ENCODE results near the gene SEZ6.

SEZ6 gene, protein sequence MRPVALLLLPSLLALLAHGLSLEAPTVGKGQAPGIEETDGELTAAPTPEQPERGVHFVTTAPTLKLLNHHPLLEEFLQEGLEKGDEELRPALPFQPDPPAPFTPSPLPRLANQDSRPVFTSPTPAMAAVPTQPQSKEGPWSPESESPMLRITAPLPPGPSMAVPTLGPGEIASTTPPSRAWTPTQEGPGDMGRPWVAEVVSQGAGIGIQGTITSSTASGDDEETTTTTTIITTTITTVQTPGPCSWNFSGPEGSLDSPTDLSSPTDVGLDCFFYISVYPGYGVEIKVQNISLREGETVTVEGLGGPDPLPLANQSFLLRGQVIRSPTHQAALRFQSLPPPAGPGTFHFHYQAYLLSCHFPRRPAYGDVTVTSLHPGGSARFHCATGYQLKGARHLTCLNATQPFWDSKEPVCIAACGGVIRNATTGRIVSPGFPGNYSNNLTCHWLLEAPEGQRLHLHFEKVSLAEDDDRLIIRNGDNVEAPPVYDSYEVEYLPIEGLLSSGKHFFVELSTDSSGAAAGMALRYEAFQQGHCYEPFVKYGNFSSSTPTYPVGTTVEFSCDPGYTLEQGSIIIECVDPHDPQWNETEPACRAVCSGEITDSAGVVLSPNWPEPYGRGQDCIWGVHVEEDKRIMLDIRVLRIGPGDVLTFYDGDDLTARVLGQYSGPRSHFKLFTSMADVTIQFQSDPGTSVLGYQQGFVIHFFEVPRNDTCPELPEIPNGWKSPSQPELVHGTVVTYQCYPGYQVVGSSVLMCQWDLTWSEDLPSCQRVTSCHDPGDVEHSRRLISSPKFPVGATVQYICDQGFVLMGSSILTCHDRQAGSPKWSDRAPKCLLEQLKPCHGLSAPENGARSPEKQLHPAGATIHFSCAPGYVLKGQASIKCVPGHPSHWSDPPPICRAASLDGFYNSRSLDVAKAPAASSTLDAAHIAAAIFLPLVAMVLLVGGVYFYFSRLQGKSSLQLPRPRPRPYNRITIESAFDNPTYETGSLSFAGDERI

DNA sequence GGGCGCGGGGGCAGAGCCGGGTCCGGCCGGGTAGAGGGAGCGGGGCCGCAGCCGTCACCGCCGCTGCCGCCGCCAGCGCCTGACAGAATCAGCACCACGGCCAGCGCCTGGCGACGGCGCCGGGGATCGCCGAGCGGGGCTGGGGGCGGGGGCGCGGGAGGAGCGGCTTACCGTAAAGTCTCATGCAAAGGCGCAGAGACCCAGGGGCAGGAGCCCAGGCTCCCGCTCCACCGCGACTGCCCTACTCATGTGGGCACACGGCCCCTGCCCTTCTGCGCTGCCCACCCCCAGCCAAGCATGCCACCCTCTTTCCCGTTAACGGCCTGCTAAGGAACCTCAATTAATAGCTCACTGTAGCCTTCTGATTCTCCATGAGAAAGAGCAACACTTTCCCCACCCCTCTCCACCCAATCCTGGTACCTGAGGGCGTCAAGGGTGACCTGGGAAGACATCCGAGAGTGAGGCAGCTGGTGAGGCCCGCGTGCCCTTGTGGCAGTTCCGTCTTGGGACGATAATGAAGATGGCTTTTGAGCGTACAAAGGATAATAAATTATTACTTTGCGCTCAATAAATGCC lies at the start of gene SEZ6:
Gene SEZ6 (minus strand): TSS at position 98 of the 576 bp plus-strand sequence. CDS start 164 bp downstream, outside the sequence.
- Histone ChIP-seq H3K36me3 (ENCODE audit: control insufficient read depth in 2 of 2, insufficient read depth in 2 of 2, low read length in 2 of 2) (no peaks in the 10 kb centered on the region), H3K4me1 (ENCODE audit: control insufficient read depth, insufficient read depth, low read length) (peaks cover 6% of the 10 kb centered on the region), H3K9ac (ENCODE audit: low read length in 2 of 2) (no peak within 1 kb of the TSS), H3K27ac (ENCODE audit: low read length) (no peak within 1 kb of the TSS), H3K9me3 (ENCODE audit: control insufficient read depth in 2 of 2, low read length in 2 of 2) (no peaks in the 10 kb centered on the region), H3K4me3 (ENCODE audit: low read length in 2 of 2) (no peak within 1 kb of the TSS), H3K27me3 (ENCODE audit: control insufficient read depth in 1 of 2, insufficient read depth in 2 of 2, low read length in 2 of 2) (peaks cover 37% of the 10 kb centered on the region in 2 donors)

DNA sequence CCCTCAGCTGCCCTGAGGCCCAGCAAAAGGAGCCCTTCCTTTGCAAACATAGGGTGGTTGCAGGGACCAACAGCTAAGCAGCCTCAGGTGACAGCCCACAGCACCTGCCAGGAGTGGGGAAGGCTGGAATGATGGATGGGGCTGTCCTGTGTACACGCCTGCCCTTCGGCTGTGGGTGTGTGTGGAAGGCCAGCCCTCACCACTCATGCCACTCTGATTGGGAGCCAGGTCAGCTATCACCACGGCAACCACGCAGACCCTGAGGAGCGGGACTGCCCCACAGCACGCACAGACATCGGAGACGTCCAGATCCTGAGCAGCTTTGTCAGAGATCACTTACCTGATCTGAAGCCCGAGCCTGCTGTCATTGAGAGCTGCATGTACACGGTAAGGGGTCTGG lies 49.0 kb upstream of the SEZ6 start:
- H3K36me3 ChIP-seq (ENCODE audit: control insufficient read depth in 2 of 2, insufficient read depth in 2 of 2, low read length in 2 of 2): no peaks in the 10 kb centered on the region
- no peak overlapping the region for H3K4me3 ChIP-seq (ENCODE audit: low read length in 2 of 2)
- H3K9me3 ChIP-seq (ENCODE audit: control insufficient read depth in 2 of 2, low read length in 2 of 2): no peaks in the 10 kb centered on the region
- H3K4me1 ChIP-seq (ENCODE audit: control insufficient read depth, insufficient read depth, low read length): no peaks in the 10 kb centered on the region
- H3K9ac ChIP-seq (ENCODE audit: low read length in 2 of 2): no peak overlapping the region
- H3K27me3 ChIP-seq (ENCODE audit: control insufficient read depth in 1 of 2, insufficient read depth in 2 of 2, low read length in 2 of 2): no peaks in the 10 kb centered on the region
- H3K27ac ChIP-seq (ENCODE audit: low read length): no peak overlapping the region

DNA sequence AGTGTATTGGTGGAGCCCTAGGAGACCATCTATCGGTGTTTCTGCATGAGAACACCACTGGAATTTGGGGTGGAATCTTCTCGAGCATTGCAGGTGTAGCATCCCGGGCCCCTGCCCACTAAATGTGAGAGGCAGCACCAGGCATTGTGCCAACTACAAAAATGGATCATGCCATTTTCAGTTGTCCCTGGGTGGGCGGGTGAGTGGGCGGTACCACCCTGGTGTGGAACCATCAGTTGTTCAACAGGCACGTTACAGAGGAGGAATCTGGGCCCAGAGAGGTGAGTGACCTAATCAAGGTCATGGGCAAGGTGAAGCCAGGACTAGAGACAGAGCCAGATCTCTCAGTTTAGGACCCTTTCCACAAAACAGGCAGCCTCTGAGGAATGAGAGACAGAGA lies 45.9 kb upstream of the SEZ6 start:
- no peak overlapping the region for H3K4me3 ChIP-seq (ENCODE audit: low read length in 2 of 2)
- no peak overlapping the region for H3K27ac ChIP-seq (ENCODE audit: low read length)
- H3K9me3 ChIP-seq (ENCODE audit: control insufficient read depth in 2 of 2, low read length in 2 of 2): no peaks in the 10 kb centered on the region
- no peak overlapping the region for H3K9ac ChIP-seq (ENCODE audit: low read length in 2 of 2)
- H3K27me3 ChIP-seq (ENCODE audit: control insufficient read depth in 1 of 2, insufficient read depth in 2 of 2, low read length in 2 of 2): no peaks in the 10 kb centered on the region
- no peaks in the 10 kb centered on the region for H3K36me3 ChIP-seq (ENCODE audit: control insufficient read depth in 2 of 2, insufficient read depth in 2 of 2, low read length in 2 of 2)
- no peaks in the 10 kb centered on the region for H3K4me1 ChIP-seq (ENCODE audit: control insufficient read depth, insufficient read depth, low read length)

DNA sequence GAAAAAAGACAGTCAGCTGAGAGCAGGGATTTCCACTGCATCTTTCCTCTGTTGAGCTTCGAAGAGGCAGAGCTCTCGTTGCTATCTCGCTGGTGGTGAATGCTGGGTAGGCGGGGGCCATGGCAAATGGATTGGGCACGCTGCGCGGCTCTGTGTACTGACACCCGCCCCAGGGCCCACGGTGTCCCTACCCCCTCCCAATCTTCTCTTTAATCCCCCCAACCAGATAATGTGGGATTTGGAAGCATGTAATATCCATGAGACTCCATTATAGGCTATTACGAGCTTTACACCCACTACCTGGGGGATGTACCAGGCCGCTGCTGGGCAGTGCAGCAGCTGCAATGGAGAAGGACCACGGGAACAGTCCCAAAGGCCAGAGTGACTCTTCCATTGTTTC lies 45.4 kb upstream of the SEZ6 start:
- Histone ChIP-seq H3K4me3 (ENCODE audit: low read length in 2 of 2) (no peak overlapping the region), H3K9ac (ENCODE audit: low read length in 2 of 2) (no peak overlapping the region), H3K4me1 (ENCODE audit: control insufficient read depth, insufficient read depth, low read length) (no peaks in the 10 kb centered on the region), H3K36me3 (ENCODE audit: control insufficient read depth in 2 of 2, insufficient read depth in 2 of 2, low read length in 2 of 2) (no peaks in the 10 kb centered on the region), H3K27ac (ENCODE audit: low read length) (no peak overlapping the region), H3K9me3 (ENCODE audit: control insufficient read depth in 2 of 2, low read length in 2 of 2) (no peaks in the 10 kb centered on the region), H3K27me3 (ENCODE audit: control insufficient read depth in 1 of 2, insufficient read depth in 2 of 2, low read length in 2 of 2) (no peaks in the 10 kb centered on the region)

DNA sequence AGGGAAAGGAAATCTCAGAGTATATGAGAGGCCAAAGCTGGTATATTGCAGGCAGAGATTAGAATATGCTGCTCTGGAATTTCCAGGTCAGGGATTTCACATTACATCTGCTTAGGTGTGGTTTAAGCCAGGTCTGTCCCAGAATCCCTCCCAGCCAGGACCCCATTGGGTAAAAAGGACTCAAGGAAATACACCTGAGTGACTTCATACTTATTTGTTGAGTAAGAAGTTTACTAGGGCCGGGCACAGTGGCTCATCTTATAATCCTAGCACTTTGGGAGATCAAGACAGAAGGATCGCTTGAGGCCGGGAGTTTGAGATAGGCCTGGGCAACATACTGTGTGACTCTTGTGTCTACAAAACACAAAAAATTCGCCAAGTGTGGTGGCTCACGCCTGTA lies 44.3 kb upstream of the SEZ6 start:
- Histone ChIP-seq H3K27ac (ENCODE audit: low read length) (no peak overlapping the region), H3K27me3 (ENCODE audit: control insufficient read depth in 1 of 2, insufficient read depth in 2 of 2, low read length in 2 of 2) (no peaks in the 10 kb centered on the region), H3K9me3 (ENCODE audit: control insufficient read depth in 2 of 2, low read length in 2 of 2) (no peaks in the 10 kb centered on the region), H3K4me3 (ENCODE audit: low read length in 2 of 2) (no peak overlapping the region), H3K4me1 (ENCODE audit: control insufficient read depth, insufficient read depth, low read length) (no peaks in the 10 kb centered on the region), H3K36me3 (ENCODE audit: control insufficient read depth in 2 of 2, insufficient read depth in 2 of 2, low read length in 2 of 2) (no peaks in the 10 kb centered on the region), H3K9ac (ENCODE audit: low read length in 2 of 2) (no peak overlapping the region)

DNA sequence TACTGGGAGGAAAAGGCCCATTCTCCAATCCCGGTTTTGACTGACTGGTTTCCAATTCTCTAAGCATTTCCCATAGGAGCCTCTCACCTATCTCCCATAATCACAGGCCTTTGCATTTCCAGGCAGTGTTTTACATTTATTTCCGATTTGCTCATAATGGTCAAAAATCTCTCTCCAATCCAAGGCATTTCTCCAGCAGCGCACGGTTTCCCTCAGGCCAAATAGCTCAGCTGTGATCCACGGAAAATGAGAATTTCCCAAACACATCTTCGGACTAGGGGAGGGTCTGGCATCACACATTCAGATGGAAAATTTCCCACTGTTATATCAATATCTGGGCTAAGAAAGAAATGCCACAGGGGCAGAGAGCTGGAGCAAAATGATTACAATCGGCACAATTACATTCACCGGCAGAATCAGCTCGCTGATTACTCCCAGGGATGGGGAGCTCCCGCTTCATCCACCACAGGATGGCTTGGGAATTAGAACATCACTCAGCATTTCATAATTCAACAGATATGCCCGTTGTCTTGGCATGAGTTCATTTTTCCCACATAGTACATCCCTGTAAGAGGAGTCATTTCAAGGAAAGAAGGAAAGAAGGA lies 43.8 kb upstream of the SEZ6 start:
- H3K9me3 ChIP-seq (ENCODE audit: control insufficient read depth in 2 of 2, low read length in 2 of 2): no peaks in the 10 kb centered on the region
- H3K9ac ChIP-seq (ENCODE audit: low read length in 2 of 2): no peak overlapping the region
- no peak overlapping the region for H3K27ac ChIP-seq (ENCODE audit: low read length)
- no peaks in the 10 kb centered on the region for H3K27me3 ChIP-seq (ENCODE audit: control insufficient read depth in 1 of 2, insufficient read depth in 2 of 2, low read length in 2 of 2)
- no peaks in the 10 kb centered on the region for H3K36me3 ChIP-seq (ENCODE audit: control insufficient read depth in 2 of 2, insufficient read depth in 2 of 2, low read length in 2 of 2)
- H3K4me1 ChIP-seq (ENCODE audit: control insufficient read depth, insufficient read depth, low read length): no peaks in the 10 kb centered on the region
- H3K4me3 ChIP-seq (ENCODE audit: low read length in 2 of 2): no peak overlapping the region

DNA sequence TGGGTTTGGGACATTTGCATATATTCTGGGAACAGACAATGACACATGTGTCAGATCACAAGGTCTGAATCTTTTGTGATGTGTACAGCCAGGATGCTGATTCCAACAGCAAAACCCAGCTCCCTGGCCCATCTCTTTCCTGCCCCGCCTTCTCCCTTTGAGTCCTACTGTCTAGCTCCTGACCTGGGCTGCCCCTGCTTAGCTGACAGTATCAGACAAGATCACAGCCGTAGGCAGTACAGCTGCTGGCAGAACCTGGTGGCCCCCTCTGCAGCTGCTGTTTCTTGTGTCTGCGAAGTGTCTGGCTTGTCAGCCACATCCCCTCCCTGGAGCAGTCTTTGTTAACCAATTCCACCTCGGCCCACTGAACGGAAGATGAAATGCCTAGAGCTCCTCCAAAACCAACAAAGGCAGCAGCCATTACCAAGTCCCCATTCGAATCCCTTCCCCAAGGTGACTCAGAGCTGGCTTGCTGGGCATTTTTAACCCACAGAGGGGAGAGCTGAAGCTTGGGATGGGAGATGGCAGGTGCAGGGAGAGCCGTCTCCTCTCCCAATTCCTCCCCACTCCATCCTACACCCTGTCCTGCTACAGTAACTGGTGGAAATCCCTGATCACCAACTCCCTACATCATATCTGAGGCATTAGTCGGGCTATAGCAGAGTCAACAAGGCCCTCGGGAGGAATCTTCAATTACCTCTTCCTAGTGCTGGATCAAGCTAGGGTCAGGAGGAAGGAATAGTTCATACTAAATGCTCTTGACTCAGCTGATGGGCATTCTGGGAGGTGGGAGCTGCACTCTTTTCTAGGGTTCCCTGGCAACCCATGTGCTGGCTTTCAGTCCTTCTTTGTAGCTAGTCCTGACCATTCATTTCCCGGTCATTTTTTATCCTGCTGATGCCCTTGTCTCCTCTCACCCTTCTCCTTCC lies 42.9 kb upstream of the SEZ6 start:
- Histone ChIP-seq H3K4me3 (ENCODE audit: low read length in 2 of 2) (no peak overlapping the region), H3K9ac (ENCODE audit: low read length in 2 of 2) (no peak overlapping the region), H3K36me3 (ENCODE audit: control insufficient read depth in 2 of 2, insufficient read depth in 2 of 2, low read length in 2 of 2) (no peaks in the 10 kb centered on the region), H3K4me1 (ENCODE audit: control insufficient read depth, insufficient read depth, low read length) (no peaks in the 10 kb centered on the region), H3K27ac (ENCODE audit: low read length) (no peak overlapping the region), H3K27me3 (ENCODE audit: control insufficient read depth in 1 of 2, insufficient read depth in 2 of 2, low read length in 2 of 2) (no peaks in the 10 kb centered on the region), H3K9me3 (ENCODE audit: control insufficient read depth in 2 of 2, low read length in 2 of 2) (no peaks in the 10 kb centered on the region)

DNA sequence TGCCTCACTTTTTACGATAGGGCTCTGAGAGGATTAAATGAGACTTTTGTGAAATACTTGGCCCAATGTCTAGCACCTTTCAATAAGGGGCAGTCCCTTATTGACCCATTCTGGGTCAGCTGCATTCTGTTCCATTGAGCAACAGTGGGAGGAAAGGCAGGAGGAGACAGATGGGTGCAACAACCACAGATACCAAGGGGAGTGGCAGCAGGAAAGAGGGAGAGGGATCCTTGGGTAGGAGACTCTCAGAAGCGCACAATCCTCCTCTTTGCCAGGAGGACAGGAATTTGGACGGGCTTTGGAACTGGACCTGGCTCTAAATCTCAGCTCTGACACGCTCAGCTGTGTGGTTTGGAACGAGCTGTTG lies 40.6 kb upstream of the SEZ6 start:
- H3K36me3 ChIP-seq (ENCODE audit: control insufficient read depth in 2 of 2, insufficient read depth in 2 of 2, low read length in 2 of 2): no peaks in the 10 kb centered on the region
- H3K9ac ChIP-seq (ENCODE audit: low read length in 2 of 2): no peak overlapping the region
- no peak overlapping the region for H3K27ac ChIP-seq (ENCODE audit: low read length)
- H3K27me3 ChIP-seq (ENCODE audit: control insufficient read depth in 1 of 2, insufficient read depth in 2 of 2, low read length in 2 of 2): no peaks in the 10 kb centered on the region
- H3K9me3 ChIP-seq (ENCODE audit: control insufficient read depth in 2 of 2, low read length in 2 of 2): no peaks in the 10 kb centered on the region
- H3K4me3 ChIP-seq (ENCODE audit: low read length in 2 of 2): no peak overlapping the region
- no peaks in the 10 kb centered on the region for H3K4me1 ChIP-seq (ENCODE audit: control insufficient read depth, insufficient read depth, low read length)

DNA sequence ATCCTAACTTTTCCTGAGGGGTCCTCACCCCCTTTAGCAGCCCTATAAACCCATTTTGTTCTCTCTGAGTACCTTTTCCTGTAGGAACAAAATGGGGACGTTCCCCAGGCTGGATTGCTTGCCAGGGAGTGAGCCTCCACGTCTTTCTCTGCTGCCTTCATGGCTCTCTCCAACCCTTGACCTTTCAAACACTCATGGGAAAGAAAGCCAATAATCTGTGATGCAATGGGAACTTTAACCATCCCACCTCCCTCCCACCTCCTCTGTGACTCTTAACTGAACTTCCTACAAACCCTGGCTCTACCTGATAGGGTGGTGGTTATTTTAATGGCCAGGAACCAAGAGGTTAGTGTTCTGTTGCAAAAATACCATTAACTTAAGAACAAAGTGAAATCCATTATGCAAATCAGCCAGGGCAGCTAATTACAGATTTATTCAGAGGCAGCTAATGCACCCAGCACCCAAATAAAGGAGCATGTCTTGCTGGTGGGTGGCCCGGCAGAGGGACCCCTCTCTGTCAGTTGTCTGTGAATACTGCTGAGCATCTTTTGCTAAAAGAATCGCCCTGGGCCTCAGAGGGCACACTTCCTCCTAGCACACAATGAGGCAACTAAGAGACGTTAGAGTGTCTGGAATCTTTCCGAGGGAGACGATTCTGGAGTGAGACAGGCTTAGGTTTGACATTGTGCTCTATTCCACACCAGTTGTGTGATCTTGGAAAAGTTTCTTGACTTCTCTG lies 40.1 kb upstream of the SEZ6 start:
- no peaks in the 10 kb centered on the region for H3K9me3 ChIP-seq (ENCODE audit: control insufficient read depth in 2 of 2, low read length in 2 of 2)
- no peak overlapping the region for H3K9ac ChIP-seq (ENCODE audit: low read length in 2 of 2)
- H3K36me3 ChIP-seq (ENCODE audit: control insufficient read depth in 2 of 2, insufficient read depth in 2 of 2, low read length in 2 of 2): no peaks in the 10 kb centered on the region
- no peak overlapping the region for H3K4me3 ChIP-seq (ENCODE audit: low read length in 2 of 2)
- H3K27ac ChIP-seq (ENCODE audit: low read length): no peak overlapping the region
- no peaks in the 10 kb centered on the region for H3K27me3 ChIP-seq (ENCODE audit: control insufficient read depth in 1 of 2, insufficient read depth in 2 of 2, low read length in 2 of 2)
- no peaks in the 10 kb centered on the region for H3K4me1 ChIP-seq (ENCODE audit: control insufficient read depth, insufficient read depth, low read length)

Data from stomach smooth muscle (tissue), 2 donors.